NCI-H345 treated with DMSO at 0.1 percent for 48 hours (cell line): ENCODE data around the gene MBP.
A peak's percentile ranks its signal among the peaks of the same experiment; 100 is the strongest.

Experiments used
- DNase-seq: peaks from one replicate; lab custom pipeline; 2025; ENCODE audit not compliant: unreplicated experiment; lab: John Stamatoyannopoulos, UW

Gene MBP

GRCh38 chr18:77151033-77151771, 18.6 kb upstream of the MBP start:
- DNase-seq, result no peak

GRCh38 chr18:77150588-77150987, 18.0 kb upstream of the MBP start:
- no peak for DNase-seq

GRCh38 chr18:77148289-77148688, 15.7 kb upstream of the MBP start:
- DNase-seq, result no peak

- no peak for DNase-seq
Observed at GRCh38 chr18:77147418-77147852, 14.9 kb upstream of the MBP start.

- no peak for DNase-seq
Observed at GRCh38 chr18:77146249-77147080, 13.9 kb upstream of the MBP start.

- DNase-seq, result no peak
Observed at GRCh38 chr18:77145364-77145901, 12.8 kb upstream of the MBP start.

- no peak for DNase-seq
Observed at GRCh38 chr18:77144451-77145118, 12.0 kb upstream of the MBP start.

GRCh38 chr18:77144046-77144445, 11.5 kb upstream of the MBP start:
- no peak for DNase-seq

GRCh38 chr18:77143196-77143595, 10.6 kb upstream of the MBP start:
- no peak for DNase-seq

- no peak for DNase-seq
Observed at GRCh38 chr18:77141401-77142118, 9.0 kb upstream of the MBP start.

DNA sequence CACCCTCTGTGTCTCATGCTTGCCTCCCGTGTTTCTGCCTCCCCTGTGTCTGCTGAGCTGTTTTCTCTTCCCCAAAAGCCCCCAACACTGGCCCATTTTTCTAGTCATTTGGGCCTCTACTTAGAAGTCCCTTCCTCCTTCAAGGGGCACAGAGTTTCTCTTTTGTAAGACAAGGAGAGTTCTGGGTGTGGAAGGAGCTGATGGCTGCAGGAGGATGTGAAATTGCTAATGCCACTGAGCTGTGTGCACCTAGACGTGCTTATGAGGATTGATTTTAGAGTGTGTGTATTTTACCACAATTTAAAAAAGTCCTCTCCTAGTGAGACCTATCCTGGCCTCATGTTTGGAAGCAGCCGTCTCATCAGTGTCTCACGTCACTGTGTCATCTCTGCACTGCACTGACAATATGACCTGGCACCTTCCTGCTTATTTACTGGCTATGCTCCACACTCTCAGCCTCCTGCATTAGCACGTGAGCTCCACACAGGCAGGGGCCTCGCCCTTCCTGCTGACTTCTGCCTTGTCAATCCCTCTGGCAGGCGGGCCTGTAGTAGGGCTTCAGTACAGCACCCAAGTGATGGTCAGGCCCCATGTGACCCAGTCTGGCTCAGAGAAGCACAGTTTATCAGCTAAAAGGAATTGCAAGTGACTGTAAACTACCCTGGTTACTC, 8.0 kb upstream of the MBP start:
- no peak for DNase-seq

GRCh38 chr18:77140030-77140429, 7.4 kb upstream of the MBP start:
- no peak for DNase-seq

- no peak for DNase-seq
Observed at GRCh38 chr18:77139619-77140018, 7.0 kb upstream of the MBP start.

GRCh38 chr18:77138270-77138669, 5.7 kb upstream of the MBP start:
- no peak for DNase-seq

DNA sequence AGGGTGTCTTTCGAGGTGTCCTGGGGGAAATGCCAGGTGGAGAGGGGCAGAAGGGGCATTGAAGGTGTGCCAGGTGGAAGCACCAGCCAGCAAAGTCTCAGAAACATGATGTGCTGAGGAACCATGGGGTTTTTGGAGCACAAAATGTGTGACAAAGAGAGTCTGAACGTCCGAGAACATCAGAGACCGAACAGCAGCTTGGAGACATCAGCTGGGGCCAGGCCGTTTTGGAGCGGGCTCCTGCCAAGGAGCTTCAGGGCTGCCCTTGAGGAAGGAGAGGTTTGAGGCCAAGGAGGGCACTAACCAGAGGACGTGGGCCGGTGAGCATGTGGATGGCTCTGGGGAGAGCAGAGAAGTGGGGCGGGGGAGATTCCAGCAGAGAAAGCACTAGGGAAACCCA, 5.3 kb upstream of the MBP start:
- peak; percentile 5 for DNase-seq

- DNase-seq, result no peak
Observed at GRCh38 chr18:77136871-77137665, 4.5 kb upstream of the MBP start.

DNA sequence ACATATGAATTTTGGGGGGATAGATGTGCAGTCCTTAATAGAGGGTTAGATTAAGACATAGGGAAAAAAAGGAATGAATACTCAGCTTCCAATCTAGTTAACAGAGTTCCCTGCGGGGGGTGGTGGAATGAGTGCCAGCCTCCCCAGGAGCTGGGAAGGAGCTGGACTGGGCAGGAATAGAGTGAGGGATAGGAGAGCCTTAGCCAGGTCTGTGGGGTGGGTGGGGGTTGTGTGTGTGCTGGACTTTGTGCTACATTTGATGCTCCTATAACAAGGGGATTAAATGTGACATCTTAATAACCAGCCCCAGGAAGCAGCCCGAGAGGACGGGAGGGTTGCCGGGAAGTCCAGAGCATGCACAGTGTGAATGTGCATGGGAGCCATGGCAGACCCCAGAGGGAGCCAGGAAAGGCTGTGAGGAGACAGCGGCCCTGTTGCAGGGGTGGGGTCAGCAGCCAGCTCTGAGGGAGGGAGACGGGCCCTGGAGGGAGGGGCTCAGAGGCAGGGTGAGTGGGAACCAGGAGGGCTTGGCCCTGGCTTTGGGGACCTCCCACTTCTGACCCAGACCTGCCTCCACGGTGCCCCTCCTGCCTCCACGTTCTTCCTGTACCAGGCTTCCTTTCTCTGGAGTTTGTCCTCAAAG, 3.6 kb upstream of the MBP start:
- no peak for DNase-seq

DNA sequence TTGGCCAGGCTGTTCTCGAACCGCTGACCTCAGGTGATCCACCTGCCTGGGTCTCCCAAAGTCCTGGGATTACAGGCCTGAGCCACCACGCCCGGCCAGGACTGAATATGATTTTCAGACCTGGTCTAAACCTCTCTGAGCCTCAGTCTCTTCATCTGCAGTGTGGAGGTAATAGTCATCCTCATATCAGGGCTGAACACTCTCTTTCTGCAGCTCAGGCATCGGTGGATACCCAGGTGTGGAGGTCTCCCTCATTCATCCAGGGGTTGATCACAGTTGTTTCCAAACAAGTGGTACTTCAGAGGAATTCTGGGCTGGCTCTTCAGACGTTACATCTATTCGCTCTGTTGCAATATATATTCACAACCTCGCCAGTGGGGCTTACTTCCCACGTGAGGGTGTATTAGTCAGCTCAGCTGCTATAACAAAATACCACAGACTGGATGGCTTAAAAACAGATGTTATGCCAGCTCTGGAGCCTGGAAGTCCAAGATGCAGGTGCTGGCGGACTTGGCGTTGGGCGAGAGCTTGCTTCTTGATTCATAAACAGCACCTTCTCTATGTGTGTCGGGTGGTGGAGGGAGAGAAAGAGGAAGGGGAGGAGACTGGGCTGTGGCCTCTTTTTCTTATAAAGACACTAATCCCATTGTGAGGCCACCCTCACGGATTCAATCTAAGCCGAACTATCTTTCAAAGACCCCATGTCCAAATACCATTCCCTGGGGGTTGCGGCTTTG, 2.9 kb upstream of the MBP start:
- DNase-seq, result no peak
